Embryonic facial prominence (tissue), 1 donor: ENCODE results near the gene KIAA1549.

ENCODE experiments used
- DNase-seq: peaks from one replicate; pipeline ENCODE4 v3.0.0-alpha.2; 2016; ENCODE audit errors: extremely low spot score

Gene KIAA1549

DNA sequence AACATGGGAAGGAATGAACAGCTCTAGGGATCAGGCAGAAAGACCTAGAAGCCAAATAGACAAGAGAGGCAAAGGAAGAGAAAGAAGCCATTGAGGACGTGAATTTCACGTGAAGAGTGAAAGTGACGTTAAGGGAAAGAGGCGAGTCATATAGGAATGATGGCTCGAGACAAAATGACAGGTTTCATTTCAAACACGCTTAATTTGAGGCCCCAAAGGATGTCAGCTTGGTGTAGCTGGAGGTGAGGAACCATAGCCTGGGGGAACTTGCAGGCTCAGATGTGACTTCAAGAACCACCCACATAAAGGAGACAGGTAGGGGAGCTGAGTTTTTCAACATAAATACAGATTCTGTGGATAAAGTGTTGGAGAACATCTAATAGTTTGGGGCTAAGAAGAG, 98.9 kb downstream of the KIAA1549 start:
- DNase-seq: no peak

DNA sequence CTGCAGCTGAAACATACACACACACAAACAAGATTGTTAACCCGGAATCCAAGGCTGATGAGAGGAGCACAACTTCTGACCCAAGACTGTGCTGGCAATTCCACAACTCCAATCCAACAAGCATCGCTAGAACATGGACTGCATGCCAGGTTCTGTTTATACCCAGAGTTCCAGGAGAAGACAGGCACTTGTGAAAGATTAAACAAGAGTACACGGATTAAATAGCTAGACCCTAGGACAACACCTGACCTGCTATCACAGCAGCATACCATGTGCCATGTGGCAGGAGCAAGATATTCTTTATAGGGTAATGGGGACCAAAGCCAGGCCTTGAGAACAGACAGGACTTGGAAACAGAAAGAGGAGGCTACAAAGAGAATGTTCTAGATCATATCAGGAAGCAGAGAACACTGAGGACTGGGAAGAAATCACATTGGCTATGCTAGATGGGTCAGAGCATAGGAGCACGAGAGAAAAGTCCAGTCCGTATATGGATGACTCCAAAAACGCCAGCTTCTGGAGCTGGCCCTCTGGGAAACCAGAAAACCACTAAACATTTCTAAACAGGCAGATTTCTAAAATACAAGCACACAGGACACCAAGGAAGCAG, 99.5 kb downstream of the KIAA1549 start:
- DNase-seq: no peak

DNA sequence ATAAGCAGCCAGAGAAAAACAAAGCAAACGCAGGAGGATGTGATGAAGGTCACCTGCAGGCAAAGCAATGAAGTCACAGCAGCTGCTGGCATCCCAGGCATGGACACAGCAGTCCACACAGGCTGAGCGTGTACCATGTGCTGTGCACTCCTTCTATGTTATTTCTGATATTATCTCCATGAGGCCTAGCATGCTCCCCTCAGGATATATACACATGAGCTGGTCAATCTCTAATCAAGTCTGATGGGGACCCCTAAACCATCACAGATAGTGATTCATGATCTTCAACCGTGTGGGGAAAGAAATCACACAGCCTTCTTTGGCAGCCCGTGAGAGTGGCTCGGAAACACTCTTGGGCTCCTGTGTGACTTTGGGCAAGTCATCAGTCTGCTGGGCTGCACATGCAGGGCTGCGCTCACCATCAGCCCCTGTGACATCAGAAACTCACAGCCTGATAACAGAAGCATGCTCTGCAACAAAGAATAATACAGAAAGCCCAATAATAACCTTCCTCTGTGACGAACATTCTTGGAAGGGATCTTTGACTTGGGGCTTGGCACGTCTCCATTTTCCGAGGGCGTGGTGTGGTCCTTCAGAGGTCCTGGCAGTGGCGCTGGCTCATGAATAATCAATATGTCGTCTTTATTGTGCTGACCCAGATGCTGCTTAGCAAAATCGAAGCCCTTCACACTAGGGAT, 100.2 kb downstream of the KIAA1549 start:
- DNase-seq: no peak

DNA sequence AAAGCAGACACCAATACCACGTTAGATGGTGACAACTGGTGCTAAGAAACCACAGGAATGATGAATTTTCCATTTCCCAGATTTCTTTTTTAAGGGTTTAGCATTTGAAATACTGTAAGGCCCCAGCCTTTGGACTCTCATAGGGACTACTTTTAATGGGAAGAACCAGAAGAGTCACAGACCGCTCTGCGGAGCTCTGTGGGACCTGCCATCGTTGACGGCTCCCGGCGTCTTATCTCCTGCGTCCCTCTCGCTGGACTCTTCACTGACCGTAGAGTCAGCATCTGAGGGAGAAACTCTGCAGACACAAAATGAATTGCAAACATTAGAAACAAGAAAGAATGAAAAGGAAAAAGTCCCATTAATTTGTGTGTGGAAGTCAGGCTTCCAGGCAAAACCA, 101.8 kb downstream of the KIAA1549 start:
- no peak for DNase-seq

DNA sequence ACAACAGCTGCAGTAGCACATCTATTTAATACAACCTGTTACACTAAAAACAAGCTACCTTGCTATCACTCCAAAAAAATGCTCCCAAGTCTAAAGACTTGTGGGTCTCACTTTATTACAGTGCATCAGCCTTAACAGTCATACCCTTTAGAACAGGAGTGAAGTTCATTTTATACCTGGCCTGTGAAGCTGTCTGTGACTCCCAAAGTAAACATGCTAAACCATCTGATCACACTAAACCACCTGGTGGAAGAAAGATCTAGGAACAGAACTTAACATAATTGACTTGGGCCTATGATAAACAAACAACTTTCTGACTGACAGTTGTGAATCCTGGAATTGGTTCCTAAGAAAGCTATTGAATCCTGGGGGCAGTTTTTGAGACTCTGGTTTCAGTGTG, 102.3 kb downstream of the KIAA1549 start:
- no peak for DNase-seq

DNA sequence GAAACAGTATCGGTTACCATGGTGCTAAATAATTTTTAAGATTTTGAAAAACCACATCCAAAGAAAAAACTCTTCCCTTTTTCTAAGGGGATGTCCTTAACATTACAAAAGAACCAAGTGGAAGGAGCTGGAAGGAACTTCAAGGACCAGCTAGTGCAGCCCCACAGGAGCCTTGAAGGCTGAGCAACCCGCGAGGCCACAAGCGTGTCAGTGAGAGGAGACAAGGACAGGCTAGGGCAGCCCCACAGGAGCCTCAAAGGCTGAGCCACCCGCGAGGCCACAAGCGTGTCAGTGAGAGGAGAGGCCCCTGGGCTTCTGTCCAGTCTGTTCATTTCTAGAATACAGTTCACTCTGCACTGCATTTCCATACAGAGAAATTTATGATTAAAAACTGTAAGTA, 103.1 kb downstream of the KIAA1549 start:
- no peak for DNase-seq

DNA sequence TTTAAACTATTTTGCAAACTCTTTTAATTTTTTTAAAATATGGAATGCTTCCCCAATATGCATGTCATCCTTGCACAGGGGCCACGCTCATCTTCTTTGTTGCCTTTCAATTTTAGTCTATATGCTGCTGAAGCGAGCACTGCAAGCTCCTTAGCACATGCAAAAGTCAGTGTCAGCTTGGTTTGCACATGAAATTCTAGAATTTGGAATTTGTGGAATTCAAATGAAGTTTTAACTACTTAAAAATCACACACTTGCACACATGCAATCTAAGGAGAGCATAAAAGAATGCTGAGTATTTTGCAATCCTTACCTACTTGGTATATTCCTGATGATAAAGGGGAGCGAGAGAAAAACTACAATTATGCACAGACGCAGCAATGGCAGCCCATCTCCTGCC, 104.9 kb downstream of the KIAA1549 start:
- no peak for DNase-seq

DNA sequence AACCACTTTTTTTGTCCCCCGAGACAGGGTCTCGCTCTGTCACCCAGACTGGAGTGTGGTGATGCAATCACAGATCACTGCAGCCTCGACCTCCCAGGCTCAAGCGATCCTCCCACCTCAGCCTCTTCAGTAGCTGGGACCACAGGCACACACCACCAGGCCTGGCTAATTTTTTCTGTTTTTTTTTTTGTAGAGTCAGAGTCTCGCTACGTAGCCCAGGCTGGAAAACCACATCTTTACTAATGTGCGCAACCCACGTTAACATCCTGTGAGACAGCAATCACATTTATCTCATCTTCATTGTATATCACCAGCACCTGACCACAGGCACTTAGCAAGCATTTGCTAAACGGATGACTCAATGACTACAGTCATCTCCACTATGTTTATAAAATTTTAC, 105.4 kb downstream of the KIAA1549 start:
- no peak for DNase-seq

DNA sequence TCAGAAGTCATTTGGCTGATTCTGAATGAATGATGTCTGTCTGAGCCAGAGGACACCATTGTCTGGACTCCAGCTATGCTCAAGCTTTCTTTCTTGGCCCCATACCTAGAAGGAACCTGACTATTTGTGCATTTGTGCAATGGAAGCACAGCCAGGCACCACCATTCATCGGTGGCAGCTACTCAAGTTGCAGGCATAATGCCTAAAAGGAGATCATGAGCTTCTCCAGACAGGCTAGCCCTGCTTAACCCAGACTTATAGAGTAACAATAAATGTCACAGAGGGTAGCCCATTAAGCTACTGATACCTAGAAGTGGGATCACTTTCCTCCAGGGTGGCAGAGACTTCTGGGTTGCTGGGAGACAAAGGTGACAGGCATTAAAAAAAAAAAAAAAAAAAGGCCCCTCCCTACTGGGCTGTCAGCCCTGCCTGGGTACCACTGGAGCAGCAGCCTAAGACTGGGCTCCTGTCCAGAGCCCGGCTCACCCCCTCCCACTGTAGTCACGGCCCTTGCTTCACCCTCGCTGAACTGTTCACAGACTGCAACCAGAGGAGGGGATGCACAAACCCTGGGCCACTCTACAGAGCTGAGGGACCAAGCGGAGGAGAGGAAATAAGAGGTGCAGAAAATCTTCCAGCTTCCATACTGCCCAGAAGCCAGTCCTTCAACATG, 107.8 kb downstream of the KIAA1549 start:
- no peak for DNase-seq

DNA sequence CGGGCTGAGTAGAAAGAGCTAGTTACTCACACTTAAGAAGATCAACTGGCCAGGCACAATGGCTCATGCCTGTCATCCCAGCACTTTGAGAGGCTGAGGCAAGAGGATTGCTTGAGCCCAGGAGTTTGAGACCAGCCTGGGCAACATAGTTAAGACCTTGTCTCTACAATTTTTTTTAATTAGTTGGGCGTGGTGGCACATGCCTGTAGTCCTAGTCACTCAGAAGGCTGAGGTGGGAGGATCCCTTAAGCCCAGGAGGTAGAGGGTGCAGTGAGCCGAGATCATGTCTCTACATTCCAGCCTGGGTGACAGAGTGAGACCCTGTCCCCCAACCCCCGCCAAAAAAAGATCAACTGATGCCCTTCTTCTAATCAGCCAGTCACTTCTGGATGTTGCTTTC, 108.6 kb downstream of the KIAA1549 start:
- no peak for DNase-seq

DNA sequence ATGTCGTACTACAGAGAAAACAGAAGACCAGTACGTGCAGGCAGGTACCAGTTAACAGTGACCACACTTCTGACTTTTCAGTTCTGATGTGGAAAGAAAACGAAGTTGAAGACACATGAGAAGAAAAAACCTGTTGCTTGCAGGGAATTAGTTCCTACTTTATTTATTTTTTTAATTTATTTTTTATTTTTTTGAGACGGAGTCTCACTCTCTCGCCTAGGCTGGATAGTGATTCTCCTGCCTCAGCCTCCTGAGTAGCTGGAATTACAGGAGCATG, 109.4 kb downstream of the KIAA1549 start:
- no peak for DNase-seq

DNA sequence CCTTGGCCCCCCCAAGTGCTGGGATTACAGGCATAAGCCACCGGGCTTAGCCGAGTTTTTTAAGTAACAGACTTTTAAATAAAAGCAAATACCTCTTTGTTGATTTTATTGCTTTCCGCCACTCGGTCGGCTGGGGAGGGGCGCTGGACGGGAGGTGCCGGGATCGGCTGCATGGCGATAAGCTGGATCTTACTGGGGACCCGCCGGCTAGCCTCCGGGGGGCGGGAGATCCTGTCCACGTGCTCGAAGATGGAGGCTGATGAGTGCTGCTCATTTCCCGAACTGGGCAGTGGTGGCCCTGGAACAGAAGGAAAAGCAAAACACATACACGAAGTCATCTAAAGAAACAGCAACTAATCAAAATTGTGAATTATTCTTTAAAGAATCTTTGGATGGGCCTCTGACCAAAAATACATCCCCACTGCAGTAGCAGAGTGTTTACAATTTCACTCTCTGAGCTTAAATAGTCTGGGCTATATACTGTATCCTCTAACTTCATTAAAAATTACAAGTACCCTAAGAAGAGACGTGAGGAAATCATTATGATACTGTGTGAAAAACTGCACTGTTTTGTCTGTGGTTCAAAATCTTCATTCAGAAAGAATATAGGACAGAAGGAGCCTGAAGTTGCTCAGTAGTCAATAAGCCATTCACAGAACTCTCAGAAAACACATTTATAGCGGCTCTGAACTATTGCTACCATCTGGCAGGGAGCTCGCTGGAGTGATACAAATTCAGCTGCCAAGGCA, 110.0 kb downstream of the KIAA1549 start:
- no peak for DNase-seq

DNA sequence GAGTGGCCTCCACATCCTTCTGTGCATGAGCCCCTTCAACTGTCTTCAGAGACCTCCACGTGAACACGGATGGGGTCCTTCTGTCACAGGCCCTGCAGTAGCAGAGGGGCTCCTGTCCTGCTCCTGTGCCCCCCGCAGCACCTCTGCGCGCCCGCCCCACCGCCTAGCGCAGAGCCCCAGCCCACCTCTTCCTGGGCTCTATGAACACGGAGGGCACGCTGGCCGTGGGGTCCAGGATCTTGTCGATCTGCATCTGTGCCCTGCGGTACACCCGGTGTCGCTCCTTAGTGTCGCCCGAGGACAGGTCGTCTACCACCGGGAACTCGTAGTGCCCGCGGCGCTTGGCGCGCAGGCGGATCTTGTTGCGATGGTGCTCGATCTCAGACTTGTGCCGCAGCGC, 111.8 kb downstream of the KIAA1549 start:
- DNase-seq: no peak

DNA sequence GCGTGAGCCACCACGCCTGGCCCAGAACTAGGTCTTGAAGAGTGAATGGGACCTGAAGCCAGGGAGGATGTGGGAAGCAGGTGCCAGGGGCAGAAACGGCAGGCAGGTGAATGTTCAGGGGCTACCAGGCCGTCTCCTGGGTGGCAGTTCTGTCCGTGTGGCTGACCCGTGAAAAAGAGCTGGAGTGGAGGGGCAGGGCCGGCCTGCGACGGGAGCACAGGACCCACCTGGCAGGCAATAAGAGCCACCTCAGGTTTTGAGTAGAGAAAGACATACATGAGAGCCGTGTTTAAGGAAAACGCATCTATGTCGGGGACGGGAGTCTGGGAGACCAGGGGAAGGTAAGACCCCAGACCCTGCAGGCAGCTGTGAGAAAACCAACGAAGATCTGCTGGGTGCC, 112.5 kb downstream of the KIAA1549 start:
- DNase-seq: no peak

DNA sequence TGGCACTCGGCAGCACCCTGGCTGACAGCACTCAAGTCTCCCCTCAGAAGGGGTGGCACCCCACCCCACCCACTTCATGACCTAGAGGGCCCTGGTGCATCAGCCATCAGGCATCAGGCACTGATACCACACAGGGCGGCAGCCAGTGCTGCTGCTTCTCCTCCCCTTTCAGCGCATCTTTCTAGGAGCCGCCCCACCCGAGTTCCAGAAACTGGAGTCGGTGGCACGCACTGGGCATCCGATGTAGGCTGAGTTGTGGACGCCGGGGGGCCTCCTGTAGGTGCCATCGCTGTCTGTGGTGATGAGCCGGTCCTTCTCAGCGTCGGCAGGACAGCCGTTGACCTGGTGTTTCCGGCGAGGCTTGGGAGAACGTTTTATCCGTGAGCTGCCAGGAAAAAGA, 113.4 kb downstream of the KIAA1549 start:
- DNase-seq: no peak

DNA sequence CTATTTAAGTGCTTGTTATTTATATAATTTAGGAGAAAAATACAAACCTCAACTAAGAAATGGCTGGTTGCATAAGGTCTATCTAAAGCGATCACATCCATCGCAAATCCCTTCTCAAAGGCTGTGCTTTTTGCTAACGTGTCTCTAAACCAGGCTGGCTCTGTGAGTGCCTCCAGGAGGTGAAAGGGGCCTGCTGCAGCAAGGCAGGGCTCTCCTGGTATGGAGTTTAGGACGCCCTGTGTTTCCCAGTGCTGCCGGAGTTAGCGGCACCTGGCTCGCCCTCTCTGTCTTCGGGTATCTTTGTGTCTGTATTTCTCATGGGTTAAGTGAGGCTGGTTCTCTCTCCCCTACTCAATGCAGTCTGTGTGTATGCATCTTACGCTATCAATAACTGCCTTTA, 114.8 kb downstream of the KIAA1549 start:
- DNase-seq: no peak

DNA sequence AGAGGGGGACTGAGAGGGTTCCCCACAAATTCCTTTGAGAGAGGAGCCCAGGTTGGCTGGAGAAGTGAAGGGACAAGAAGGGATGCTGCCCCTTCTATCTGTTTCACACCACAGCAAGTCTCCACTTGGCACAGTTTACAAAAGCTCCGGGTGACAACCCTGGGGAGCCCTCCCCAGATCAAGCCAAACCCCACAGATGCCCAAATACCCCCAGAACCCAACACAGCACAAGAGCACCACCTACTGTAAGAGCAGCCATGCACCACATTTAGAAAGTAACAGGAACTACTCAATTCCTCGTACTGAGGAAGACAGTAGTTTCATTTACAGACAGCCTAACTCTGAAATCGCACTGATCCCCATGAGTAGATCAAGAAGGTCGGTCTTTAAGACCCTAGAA, 115.3 kb downstream of the KIAA1549 start:
- DNase-seq: no peak

DNA sequence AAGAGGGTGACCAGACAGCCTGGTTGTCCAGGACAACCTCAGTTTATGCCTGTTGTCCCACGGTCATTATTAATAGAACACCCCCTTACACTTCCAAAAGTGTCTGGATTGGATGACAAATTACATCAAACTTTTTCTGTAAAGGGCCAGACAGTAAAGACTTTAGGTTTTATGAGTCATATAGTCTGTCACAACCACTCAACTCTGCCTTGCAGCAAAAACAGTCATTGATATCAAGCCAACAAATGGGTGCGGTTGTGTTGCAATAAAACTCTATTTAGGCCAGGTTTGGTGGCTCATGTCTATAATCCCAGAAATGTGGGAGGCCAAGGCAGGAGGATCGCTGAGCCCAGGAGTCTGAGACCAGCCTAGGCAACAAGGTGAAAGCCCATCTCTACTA, 116.5 kb downstream of the KIAA1549 start:
- DNase-seq: no peak

DNA sequence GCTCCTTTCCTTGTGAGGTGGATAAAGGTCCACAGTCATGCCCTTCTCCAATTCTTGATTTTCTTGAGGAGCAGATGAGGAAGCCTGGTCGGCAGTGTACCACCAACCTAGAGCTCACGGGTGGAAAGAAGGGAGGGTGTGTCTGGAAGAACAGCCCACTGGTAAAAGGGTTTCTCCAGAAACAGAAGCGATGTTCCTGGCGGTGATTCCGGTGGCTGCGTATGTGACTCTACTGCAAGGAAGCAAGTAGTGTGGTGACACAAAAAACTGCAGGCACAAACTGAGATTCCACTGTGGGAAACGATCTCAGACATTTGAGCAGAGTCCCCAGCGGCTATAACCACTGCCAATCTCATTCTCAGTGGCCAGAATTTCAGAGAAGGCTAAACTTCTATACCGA, 117.3 kb downstream of the KIAA1549 start:
- DNase-seq: no peak

DNA sequence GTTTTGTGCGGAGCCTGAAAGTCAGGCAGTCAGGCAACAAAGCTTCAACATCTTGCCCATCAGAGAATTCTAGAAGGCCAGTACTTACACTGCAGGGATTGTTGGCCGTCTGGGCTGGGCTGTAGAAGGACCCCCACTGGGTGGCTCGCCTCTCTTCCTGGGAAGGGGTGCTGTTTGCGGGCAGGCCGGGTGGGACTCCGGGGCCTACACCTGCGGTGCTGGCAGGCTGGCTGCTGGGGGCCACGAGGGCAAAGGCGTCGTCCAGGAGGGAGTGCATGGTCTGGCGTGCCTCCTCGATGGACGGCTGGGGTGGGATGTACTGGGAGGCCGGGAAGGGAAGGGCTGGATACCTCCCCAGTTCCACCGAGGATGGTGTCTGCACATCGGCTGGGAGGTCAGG, 120.1 kb downstream of the KIAA1549 start:
- DNase-seq: no peak

DNA sequence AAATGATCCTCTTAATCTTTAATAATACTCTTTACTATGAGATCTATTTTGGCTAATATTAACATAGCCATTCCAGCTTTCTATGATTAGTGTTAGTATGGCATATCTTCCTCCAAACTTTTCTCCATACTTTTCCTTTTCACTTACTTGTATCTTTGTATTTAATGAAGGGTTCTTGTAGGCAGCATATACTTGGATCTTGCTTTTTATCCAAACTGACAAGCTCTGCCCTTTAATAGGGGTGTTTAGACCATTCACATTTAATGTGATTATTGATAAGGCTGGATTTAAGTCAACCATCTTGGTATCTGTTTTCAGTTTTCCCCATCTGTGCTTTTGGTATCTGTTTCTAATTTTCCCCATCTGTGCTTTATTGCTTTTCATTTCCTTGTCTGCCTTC, 123.5 kb downstream of the KIAA1549 start:
- no peak for DNase-seq

DNA sequence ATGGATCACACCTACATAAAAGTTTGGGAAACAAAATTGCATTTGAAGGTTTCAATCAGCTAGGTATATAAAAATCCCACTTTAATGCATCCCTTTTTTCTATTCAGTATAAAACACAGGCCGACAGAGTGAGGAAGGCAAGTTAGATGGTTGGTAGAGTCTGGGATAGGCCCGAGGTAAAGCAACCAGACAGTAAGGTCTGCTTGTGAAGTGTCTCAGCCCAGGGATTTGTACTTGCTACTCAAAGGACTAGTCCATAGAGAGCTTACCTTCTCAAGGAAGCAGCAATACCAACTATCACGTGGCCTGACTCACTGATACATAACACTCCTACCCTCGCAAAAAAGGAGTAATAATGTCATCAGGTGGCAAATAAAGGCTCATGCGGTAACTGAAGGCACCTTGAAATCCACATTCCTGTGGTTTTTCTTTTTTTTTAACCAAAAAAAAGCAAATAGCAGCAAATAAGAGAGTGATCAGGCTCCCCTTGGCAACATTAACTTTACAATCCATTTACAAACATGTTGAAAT, 127.0 kb downstream of the KIAA1549 start:
- no peak for DNase-seq

DNA sequence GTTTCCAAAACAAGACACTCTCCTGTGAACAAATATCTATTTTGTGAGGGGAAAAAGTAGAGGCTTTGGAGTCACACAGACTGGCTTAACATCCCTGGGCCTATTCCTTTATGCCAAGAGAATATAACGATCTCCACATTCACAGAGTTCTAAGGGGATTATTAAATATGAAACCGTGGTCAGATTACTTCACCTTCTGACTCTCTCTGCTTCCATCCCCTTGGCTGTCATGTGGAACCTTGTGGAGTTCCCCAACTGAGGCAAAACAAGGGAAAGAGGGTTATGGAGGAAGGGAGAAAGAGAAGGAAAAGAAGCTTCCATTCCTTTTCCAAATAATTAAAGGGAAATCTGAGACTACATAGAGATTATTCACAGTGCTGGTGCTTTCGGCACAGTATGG, 127.7 kb downstream of the KIAA1549 start:
- no peak for DNase-seq
